Measurements from ENCODE around the gene CACNA1C.
A peak's percentile ranks its signal among the peaks of the same experiment; 100 is the strongest.

CACNA1C gene

GRCh38 chr12:2242816-2243215, 190.0 kb downstream of the CACNA1C start:
- ChIA-PET POLR2A (ENCODE audit: low non-redundant PET) (no interaction called here), CTCF (interaction anchor here (0.5 kb wide), 1 partner anchor 48 kb away, joined by 3 read pairs; no protein-coding TSS in a partner anchor)
- H3K27ac ChIP-seq: no peak overlapping the region
- TF ChIP-seq, protein P1, sequence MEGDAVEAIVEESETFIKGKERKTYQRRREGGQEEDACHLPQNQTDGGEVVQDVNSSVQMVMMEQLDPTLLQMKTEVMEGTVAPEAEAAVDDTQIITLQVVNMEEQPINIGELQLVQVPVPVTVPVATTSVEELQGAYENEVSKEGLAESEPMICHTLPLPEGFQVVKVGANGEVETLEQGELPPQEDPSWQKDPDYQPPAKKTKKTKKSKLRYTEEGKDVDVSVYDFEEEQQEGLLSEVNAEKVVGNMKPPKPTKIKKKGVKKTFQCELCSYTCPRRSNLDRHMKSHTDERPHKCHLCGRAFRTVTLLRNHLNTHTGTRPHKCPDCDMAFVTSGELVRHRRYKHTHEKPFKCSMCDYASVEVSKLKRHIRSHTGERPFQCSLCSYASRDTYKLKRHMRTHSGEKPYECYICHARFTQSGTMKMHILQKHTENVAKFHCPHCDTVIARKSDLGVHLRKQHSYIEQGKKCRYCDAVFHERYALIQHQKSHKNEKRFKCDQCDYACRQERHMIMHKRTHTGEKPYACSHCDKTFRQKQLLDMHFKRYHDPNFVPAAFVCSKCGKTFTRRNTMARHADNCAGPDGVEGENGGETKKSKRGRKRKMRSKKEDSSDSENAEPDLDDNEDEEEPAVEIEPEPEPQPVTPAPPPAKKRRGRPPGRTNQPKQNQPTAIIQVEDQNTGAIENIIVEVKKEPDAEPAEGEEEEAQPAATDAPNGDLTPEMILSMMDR (conservative IDR thresholded peaks at IDR 0.05; ENCODE audit: low read depth): no peak
- no peak for DNase-seq (ENCODE audit: low spot score)

DNA sequence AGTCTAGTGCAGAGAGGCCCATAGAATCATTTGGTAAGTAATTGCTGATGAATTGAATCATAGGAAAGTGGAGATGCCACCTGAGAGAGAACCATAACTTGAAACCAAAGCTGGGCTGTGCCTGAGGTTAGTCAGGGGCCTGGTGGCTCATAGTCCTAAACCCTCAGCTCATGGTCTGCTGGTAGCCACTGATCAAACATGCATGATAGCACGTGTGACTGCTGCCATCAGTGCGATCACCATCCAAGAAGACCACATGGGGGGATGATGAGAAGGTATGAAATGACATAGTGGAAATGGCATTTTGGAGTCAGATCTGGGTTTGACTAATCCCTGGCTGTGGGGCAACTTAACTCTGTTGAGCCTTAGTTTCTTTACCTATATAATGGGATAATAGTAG, 190.5 kb downstream of the CACNA1C start:
- ChIA-PET CTCF (interaction anchor here (0.5 to 0.7 kb wide), 2 partner anchors 48 to 338 kb away, joined by 3 to 4 read pairs; no protein-coding TSS in a partner anchor), POLR2A (ENCODE audit: low non-redundant PET) (no interaction called here)
- TF ChIP-seq, protein P1 (conservative IDR thresholded peaks at IDR 0.05; ENCODE audit: low read depth): no peak
- no peak for DNase-seq (ENCODE audit: low spot score)
- no peak overlapping the region for H3K27ac ChIP-seq

- CTCF ChIA-PET: no interaction called here
- POLR2A ChIA-PET (ENCODE audit: low non-redundant PET): no interaction called here
- H3K27ac ChIP-seq: no peak overlapping the region
- DNase-seq (ENCODE audit: low spot score): peak; percentile 25
- TF ChIP-seq, protein P1 (conservative IDR thresholded peaks at IDR 0.05; ENCODE audit: low read depth): no peak
Observed at GRCh38 chr12:2244013-2244861, 191.4 kb downstream of the CACNA1C start.

GRCh38 chr12:2246358-2246757, 193.6 kb downstream of the CACNA1C start:
- POLR2A ChIA-PET (ENCODE audit: low non-redundant PET): no interaction called here
- CTCF ChIA-PET: interaction anchor here (0.6 kb wide), 1 partner anchor 8 kb away, joined by 4 read pairs; no protein-coding TSS in a partner anchor
- no peak overlapping the region for H3K27ac ChIP-seq
- DNase-seq (ENCODE audit: low spot score): no peak
- TF ChIP-seq, protein P1 (conservative IDR thresholded peaks at IDR 0.05; ENCODE audit: low read depth): no peak

DNA sequence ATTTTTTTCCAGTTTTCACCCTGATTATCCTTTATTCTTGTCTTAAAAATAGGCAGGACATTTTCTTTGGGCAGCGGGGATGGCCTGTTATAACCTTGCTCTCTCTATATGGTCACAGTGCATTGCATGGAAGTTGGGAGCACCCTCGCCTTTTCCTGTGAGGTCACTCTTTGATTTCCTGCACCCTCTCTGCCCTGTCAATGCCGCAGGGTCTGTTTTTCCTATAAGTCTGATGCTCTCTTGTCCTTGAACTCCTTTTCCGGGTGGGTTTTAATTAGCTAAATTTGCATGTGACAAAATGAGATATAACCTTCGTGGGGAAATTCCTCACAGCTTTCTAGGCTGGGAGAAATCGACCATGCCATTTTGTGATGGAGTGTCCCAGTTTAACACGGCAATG, 194.3 kb downstream of the CACNA1C start:
- POLR2A ChIA-PET (ENCODE audit: low non-redundant PET): no interaction called here
- H3K27ac ChIP-seq: no peak overlapping the region
- DNase-seq (ENCODE audit: low spot score): no peak
- CTCF ChIA-PET: no interaction called here
- TF ChIP-seq, protein P1 (conservative IDR thresholded peaks at IDR 0.05; ENCODE audit: low read depth): no peak

GRCh38 chr12:2247596-2247995, 194.8 kb downstream of the CACNA1C start:
- CTCF ChIA-PET: no interaction called here

More at GRCh38 chr12:2247596-2247995, 194.8 kb downstream of the CACNA1C start:
- DNase-seq (ENCODE audit: low spot score): no peak
- TF ChIP-seq, protein P1 (conservative IDR thresholded peaks at IDR 0.05; ENCODE audit: low read depth): no peak
- POLR2A ChIA-PET (ENCODE audit: low non-redundant PET): no interaction called here
- H3K27ac ChIP-seq: no peak overlapping the region

All from RWPE1 (cell line).